ENCODE measurements around the gene DNAJC12. TPM values are rescaled to one million over a fixed set of nuclear protein-coding genes. Genes with fewer than 3 reads are reported as not detected.

The DNAJC12 gene
- total RNA-seq, 1 experiment from 2014 or later = 4.3 TPM

DNA sequence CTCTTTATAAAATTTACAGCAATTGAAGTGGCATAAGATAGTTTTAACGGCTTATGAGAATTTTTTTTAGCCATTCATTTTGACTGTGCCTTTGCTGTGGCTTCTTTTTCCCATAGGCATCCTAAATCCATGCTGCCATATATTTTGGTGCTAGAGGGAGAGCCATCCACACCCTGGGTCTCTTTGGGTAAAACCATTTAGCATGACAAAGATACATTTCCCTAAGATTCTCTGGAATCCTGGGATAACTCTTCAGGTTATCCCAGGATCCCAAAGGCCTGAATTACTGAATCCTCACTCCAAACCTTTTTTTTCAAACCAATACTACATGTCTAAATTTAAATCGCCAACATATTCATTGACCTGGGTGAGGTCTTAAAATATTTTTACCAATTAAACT is 28.9 kb downstream of the DNAJC12 start:
- Histone ChIP-seq H3K27me3 (ENCODE audit: insufficient read depth, low read length) (no peaks in the 10 kb centered on the region), H3K4me1 (ENCODE audit: control insufficient read depth in 1 of 2, insufficient read depth in 2 of 2, low read length in 2 of 2) (no peaks in the 10 kb centered on the region), H3K4me2 (ENCODE audit: low read length) (no peak overlapping the region), H3K79me2 (ENCODE audit: insufficient read depth, low read length) (no peaks in the 10 kb centered on the region), H3K9me2 (ENCODE audit: insufficient read depth) (no peaks in the 10 kb centered on the region), H3K4me3 (replicated peaks in 1 of 2; ENCODE audit: low read depth in 1 of 2, low read length in 2 of 2) (no peak overlapping the region), H2AFZ (ENCODE audit: low read depth, low read length, poor library complexity, severe bottlenecking) (no peak overlapping the region), H3K9ac (ENCODE audit: low read length) (no peak overlapping the region), H4K20me1 (ENCODE audit: insufficient read depth) (no peaks in the 10 kb centered on the region), H3K27ac (ENCODE audit: low read depth, low read length) (no peak overlapping the region), H3K36me3 (ENCODE audit: control insufficient read depth in 1 of 2, insufficient read depth in 2 of 2, low read length in 2 of 2) (no peaks in the 10 kb centered on the region), H3K9me3 (ENCODE audit: control insufficient read depth in 1 of 2, insufficient read depth in 1 of 2, low read depth in 1 of 2, low read length in 2 of 2) (no peaks in the 10 kb centered on the region)
- ATAC-seq = no peak
- no peak for DNase-seq (ENCODE audit: low read depth, low spot score)
- BruUV-seq (replicated peaks) = no TSS peak
- ChIA-PET RAD21 (ENCODE audit: low non-redundant PET in 1 of 2, low total read pairs in 2 of 2, uncharacterized antibody in 2 of 2, unreplicated experiment in 2 of 2) (no interaction called here), POLR2A (no interaction called here), CTCF (interaction anchor here (1.3 kb wide), 1 partner anchor 21 kb away, joined by 3 read pairs; no protein-coding TSS in a partner anchor)
- TF ChIP-seq ELF1 (IDR thresholded peaks at IDR 0.05; ENCODE audit: borderline replicate concordance, low read depth) (no peak), RAD21 (IDR thresholded peaks at IDR 0.05; ENCODE audit: low read depth) (no peak), POLR2A (IDR thresholded peaks at IDR 0.05; ENCODE audit: borderline replicate concordance, extremely low read depth, insufficient read depth, insufficient read length) (no peak), JUND (IDR thresholded peaks at IDR 0.05) (no peak), EZH2 (IDR thresholded peaks at IDR 0.05) (no peak), EGR1 (IDR thresholded peaks at IDR 0.05; ENCODE audit: low read depth) (no peak), POLR2AphosphoS5 (IDR thresholded peaks at IDR 0.05; ENCODE audit: low read depth, low read length) (no peak), FOSL1 (IDR thresholded peaks at IDR 0.05; ENCODE audit: low read depth) (no peak)
- TF ChIP-seq, protein P1, sequence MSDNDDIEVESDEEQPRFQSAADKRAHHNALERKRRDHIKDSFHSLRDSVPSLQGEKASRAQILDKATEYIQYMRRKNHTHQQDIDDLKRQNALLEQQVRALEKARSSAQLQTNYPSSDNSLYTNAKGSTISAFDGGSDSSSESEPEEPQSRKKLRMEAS (IDR thresholded peaks at IDR 0.05) = no peak
- TF ChIP-seq, protein P2, sequence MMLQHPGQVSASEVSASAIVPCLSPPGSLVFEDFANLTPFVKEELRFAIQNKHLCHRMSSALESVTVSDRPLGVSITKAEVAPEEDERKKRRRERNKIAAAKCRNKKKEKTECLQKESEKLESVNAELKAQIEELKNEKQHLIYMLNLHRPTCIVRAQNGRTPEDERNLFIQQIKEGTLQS (IDR thresholded peaks at IDR 0.05) = no peak
- TF ChIP-seq, protein P3, sequence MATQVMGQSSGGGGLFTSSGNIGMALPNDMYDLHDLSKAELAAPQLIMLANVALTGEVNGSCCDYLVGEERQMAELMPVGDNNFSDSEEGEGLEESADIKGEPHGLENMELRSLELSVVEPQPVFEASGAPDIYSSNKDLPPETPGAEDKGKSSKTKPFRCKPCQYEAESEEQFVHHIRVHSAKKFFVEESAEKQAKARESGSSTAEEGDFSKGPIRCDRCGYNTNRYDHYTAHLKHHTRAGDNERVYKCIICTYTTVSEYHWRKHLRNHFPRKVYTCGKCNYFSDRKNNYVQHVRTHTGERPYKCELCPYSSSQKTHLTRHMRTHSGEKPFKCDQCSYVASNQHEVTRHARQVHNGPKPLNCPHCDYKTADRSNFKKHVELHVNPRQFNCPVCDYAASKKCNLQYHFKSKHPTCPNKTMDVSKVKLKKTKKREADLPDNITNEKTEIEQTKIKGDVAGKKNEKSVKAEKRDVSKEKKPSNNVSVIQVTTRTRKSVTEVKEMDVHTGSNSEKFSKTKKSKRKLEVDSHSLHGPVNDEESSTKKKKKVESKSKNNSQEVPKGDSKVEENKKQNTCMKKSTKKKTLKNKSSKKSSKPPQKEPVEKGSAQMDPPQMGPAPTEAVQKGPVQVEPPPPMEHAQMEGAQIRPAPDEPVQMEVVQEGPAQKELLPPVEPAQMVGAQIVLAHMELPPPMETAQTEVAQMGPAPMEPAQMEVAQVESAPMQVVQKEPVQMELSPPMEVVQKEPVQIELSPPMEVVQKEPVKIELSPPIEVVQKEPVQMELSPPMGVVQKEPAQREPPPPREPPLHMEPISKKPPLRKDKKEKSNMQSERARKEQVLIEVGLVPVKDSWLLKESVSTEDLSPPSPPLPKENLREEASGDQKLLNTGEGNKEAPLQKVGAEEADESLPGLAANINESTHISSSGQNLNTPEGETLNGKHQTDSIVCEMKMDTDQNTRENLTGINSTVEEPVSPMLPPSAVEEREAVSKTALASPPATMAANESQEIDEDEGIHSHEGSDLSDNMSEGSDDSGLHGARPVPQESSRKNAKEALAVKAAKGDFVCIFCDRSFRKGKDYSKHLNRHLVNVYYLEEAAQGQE (IDR thresholded peaks at IDR 0.05; ENCODE audit: low read depth) = no peak
- TF ChIP-seq, protein P4, sequence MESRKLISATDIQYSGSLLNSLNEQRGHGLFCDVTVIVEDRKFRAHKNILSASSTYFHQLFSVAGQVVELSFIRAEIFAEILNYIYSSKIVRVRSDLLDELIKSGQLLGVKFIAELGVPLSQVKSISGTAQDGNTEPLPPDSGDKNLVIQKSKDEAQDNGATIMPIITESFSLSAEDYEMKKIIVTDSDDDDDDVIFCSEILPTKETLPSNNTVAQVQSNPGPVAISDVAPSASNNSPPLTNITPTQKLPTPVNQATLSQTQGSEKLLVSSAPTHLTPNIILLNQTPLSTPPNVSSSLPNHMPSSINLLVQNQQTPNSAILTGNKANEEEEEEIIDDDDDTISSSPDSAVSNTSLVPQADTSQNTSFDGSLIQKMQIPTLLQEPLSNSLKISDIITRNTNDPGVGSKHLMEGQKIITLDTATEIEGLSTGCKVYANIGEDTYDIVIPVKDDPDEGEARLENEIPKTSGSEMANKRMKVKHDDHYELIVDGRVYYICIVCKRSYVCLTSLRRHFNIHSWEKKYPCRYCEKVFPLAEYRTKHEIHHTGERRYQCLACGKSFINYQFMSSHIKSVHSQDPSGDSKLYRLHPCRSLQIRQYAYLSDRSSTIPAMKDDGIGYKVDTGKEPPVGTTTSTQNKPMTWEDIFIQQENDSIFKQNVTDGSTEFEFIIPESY (IDR thresholded peaks at IDR 0.05; ENCODE audit: extremely low read depth, insufficient replicate concordance, low read length) = no peak
- intact Hi-C loops (cut with micrococcal nuclease) = no loop called here

Measured in HCT116 (cell line).